ENCODE measurements around the gene APC2. TPM values are rescaled to one million over a fixed set of nuclear protein-coding genes. Genes with fewer than 3 reads are reported as not detected.
A peak's percentile ranks its signal among the peaks of the same experiment; 100 is the strongest.
"Not testable (repeated sequence)": the region's sequence is repeated elsewhere in the genome, so short reads cannot be mapped to it uniquely, and the experiment has no call there.

APC2 gene
- total RNA-seq, 2 donors from 2014 or later, result 0.38 to 0.57 TPM

- peaks cover 5% of the 10 kb centered on the region for H3K36me3 Mint-ChIP-seq (ENCODE audit: low read depth)
- no peak overlapping the region for H3K4me3 ChIP-seq (ENCODE audit: low read length)
- peaks cover 21% of the 10 kb centered on the region for H3K36me3 ChIP-seq (ENCODE audit: control insufficient read depth, insufficient read depth, low read length)
- H3K27ac ChIP-seq (ENCODE audit: low read depth, low read length), result no peak overlapping the region
- H3K4me3 Mint-ChIP-seq, result no peak overlapping the region
- no peak overlapping the region for H3K27ac Mint-ChIP-seq
- H3K27me3 ChIP-seq (ENCODE audit: control insufficient read depth, insufficient read depth, low read length, poor library complexity, severe bottlenecking), result peaks cover 40% of the 10 kb centered on the region
- DNase-seq, result no peak
- H3K9me3 ChIP-seq (ENCODE audit: control insufficient read depth, low read length), result no peaks in the 10 kb centered on the region
- H3K9me3 Mint-ChIP-seq, result no peaks in the 10 kb centered on the region
- WGBS, 2 experiments (ENCODE audit: insufficient coverage in 1 of 2, insufficient read length in 1 of 2), result 90% methylated on average over 22 to 31 of the region's 31 CpGs
- H3K4me1 ChIP-seq (ENCODE audit: control insufficient read depth, insufficient read depth, low read length), result peaks cover 6% of the 10 kb centered on the region
- TF ChIP-seq, protein P1, sequence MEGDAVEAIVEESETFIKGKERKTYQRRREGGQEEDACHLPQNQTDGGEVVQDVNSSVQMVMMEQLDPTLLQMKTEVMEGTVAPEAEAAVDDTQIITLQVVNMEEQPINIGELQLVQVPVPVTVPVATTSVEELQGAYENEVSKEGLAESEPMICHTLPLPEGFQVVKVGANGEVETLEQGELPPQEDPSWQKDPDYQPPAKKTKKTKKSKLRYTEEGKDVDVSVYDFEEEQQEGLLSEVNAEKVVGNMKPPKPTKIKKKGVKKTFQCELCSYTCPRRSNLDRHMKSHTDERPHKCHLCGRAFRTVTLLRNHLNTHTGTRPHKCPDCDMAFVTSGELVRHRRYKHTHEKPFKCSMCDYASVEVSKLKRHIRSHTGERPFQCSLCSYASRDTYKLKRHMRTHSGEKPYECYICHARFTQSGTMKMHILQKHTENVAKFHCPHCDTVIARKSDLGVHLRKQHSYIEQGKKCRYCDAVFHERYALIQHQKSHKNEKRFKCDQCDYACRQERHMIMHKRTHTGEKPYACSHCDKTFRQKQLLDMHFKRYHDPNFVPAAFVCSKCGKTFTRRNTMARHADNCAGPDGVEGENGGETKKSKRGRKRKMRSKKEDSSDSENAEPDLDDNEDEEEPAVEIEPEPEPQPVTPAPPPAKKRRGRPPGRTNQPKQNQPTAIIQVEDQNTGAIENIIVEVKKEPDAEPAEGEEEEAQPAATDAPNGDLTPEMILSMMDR (conservative IDR thresholded peaks at IDR 0.05), result no peak
- H3K4me1 Mint-ChIP-seq, result no peaks in the 10 kb centered on the region
- H3K27me3 Mint-ChIP-seq (ENCODE audit: insufficient read depth), result peaks cover 31% of the 10 kb centered on the region
- H3K9ac ChIP-seq (ENCODE audit: extremely low read depth, low read length, poor library complexity, severe bottlenecking), result no peak overlapping the region
These were observed 24.3 kb downstream of the APC2 start for GRCh38 chr19:1474011-1474764.

- Mint-ChIP-seq H3K36me3 (ENCODE audit: low read depth) (peaks cover 5% of the 10 kb centered on the region), H3K27me3 (ENCODE audit: insufficient read depth) (peaks cover 31% of the 10 kb centered on the region), H3K4me1 (no peaks in the 10 kb centered on the region), H3K9me3 (no peaks in the 10 kb centered on the region), H3K4me3 (no peak overlapping the region), H3K27ac (no peak overlapping the region)
- Histone ChIP-seq H3K4me1 (ENCODE audit: control insufficient read depth, insufficient read depth, low read length) (peaks cover 6% of the 10 kb centered on the region), H3K4me3 (ENCODE audit: low read length) (no peak overlapping the region), H3K9me3 (ENCODE audit: control insufficient read depth, low read length) (no peaks in the 10 kb centered on the region), H3K9ac (ENCODE audit: extremely low read depth, low read length, poor library complexity, severe bottlenecking) (no peak overlapping the region), H3K36me3 (ENCODE audit: control insufficient read depth, insufficient read depth, low read length) (peaks cover 21% of the 10 kb centered on the region), H3K27me3 (ENCODE audit: control insufficient read depth, insufficient read depth, low read length, poor library complexity, severe bottlenecking) (peaks cover 35% of the 10 kb centered on the region), H3K27ac (ENCODE audit: low read depth, low read length) (no peak overlapping the region)
- TF ChIP-seq, protein P1 (conservative IDR thresholded peaks at IDR 0.05), result no peak
- DNase-seq, result no peak
- WGBS, 2 experiments (ENCODE audit: insufficient coverage in 1 of 2, insufficient read length in 1 of 2), result 94 to 98% methylated on average over 24 to 26 of the region's 26 CpGs
These were observed 24.9 kb downstream of the APC2 start for GRCh38 chr19:1474765-1475351.

DNA sequence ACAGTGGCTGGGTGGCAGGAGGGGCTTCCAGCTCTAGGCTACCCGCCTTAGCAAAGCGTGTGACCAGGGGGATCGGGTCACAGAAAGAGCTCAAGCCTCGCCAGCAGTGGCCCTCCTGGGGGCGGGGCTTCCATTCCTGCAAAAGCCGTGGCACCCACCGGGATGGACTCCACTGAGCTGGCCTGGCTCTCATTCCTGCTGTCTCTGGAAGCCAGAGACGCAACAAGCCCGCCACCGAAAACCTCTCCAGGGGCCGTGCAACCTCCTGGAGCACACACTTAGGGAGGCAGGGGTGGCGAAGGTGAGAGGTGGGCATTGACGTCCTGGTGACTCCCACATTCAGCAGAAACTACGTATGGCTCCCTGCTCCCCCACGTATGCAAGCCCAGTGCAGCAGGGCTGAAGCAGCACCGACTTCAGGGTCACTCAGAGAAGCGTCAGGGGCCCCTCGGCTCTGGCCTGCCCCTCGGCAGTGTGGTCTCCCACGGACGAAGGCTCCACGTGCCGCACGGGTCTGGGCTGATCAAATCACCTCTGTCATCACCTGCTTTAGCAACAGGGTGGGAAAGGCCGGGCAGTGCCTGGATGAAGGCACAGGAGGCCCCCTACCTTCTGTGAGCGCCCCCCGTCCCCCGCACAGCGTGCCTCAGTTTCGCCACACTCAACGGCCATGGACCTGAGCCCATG lies 26.0 kb downstream of the APC2 start:
- Histone ChIP-seq H3K27ac (ENCODE audit: low read depth, low read length) (no peak overlapping the region), H3K9me3 (ENCODE audit: control insufficient read depth, low read length) (no peaks in the 10 kb centered on the region), H3K27me3 (ENCODE audit: control insufficient read depth, insufficient read depth, low read length, poor library complexity, severe bottlenecking) (peaks cover 25% of the 10 kb centered on the region), H3K36me3 (ENCODE audit: control insufficient read depth, insufficient read depth, low read length) (peaks cover 21% of the 10 kb centered on the region), H3K9ac (ENCODE audit: extremely low read depth, low read length, poor library complexity, severe bottlenecking) (no peak overlapping the region), H3K4me3 (ENCODE audit: low read length) (no peak overlapping the region), H3K4me1 (ENCODE audit: control insufficient read depth, insufficient read depth, low read length) (peaks cover 2% of the 10 kb centered on the region)
- Mint-ChIP-seq H3K9me3 (no peaks in the 10 kb centered on the region), H3K27ac (no peak overlapping the region), H3K4me1 (no peaks in the 10 kb centered on the region), H3K36me3 (ENCODE audit: low read depth) (peaks cover 5% of the 10 kb centered on the region), H3K27me3 (ENCODE audit: insufficient read depth) (peaks cover 26% of the 10 kb centered on the region), H3K4me3 (no peak overlapping the region)
- WGBS, 2 experiments (ENCODE audit: insufficient coverage in 1 of 2, insufficient read length in 1 of 2), result 91 to 96% methylated on average over 20 to 31 of the region's 31 CpGs
- no peak for DNase-seq
- TF ChIP-seq, protein P1 (conservative IDR thresholded peaks at IDR 0.05), result no peak

GRCh38 chr19:1477056-1477455 lies 27.1 kb downstream of the APC2 start:
- not testable (repeated sequence) for H3K4me1 ChIP-seq (ENCODE audit: control insufficient read depth, insufficient read depth, low read length); H3K9ac ChIP-seq (ENCODE audit: extremely low read depth, low read length, poor library complexity, severe bottlenecking); H3K9me3 Mint-ChIP-seq; H3K27ac Mint-ChIP-seq; H3K27ac ChIP-seq (ENCODE audit: low read depth, low read length); DNase-seq; H3K4me1 Mint-ChIP-seq; H3K9me3 ChIP-seq (ENCODE audit: control insufficient read depth, low read length); H3K4me3 ChIP-seq (ENCODE audit: low read length); H3K36me3 Mint-ChIP-seq (ENCODE audit: low read depth)
- H3K36me3 ChIP-seq (ENCODE audit: control insufficient read depth, insufficient read depth, low read length), result peaks cover 21% of the 10 kb centered on the region
- Mint-ChIP-seq H3K27me3 (ENCODE audit: insufficient read depth) (peaks cover 15% of the 10 kb centered on the region), H3K4me3 (peak overlapping the region; percentile 90)
- peaks cover 13% of the 10 kb centered on the region for H3K27me3 ChIP-seq (ENCODE audit: control insufficient read depth, insufficient read depth, low read length, poor library complexity, severe bottlenecking)
- 94 to 97% methylated on average over 6 to 9 of the region's 9 CpGs for WGBS, 2 experiments (ENCODE audit: insufficient coverage in 1 of 2, insufficient read length in 1 of 2)

All from endodermal cell (in vitro differentiated cells).